Kidney tubule cell (primary cell): ENCODE data around the gene SLIT3.

ENCODE experiments used
- DNase-seq: peaks from one replicate; pipeline ENCODE4 v3.0.0-alpha.2; 2018; ENCODE audit warnings: low spot score

The SLIT3 gene

GRCh38 chr5:168736281-168736831, 564.6 kb downstream of the SLIT3 start:
- no peak for DNase-seq

- DNase-seq, result no peak
These were observed 566.2 kb downstream of the SLIT3 start for GRCh38 chr5:168734620-168735300.

GRCh38 chr5:168734119-168734518, 566.8 kb downstream of the SLIT3 start:
- no peak for DNase-seq

GRCh38 chr5:168728546-168729211, 572.3 kb downstream of the SLIT3 start:
- no peak for DNase-seq

DNA sequence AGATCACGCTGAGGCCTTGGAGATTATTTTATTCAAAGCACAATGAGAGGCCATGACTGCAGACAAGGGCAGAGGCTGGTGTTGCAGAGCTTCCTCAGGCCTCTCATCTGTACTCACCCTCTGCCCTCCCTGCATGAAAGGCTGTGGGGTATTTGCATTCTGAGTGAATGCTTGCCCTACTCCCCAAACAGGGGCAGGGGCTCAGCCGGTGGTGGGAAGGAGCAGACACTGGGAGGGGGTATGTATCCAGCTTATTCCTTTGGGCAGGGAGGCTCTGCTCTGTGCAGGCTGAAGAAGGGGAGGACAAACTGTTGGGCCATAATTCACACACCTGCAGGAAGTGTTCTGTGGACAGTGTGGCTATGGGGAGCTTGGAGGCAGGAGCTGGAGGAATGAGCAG, 573.4 kb downstream of the SLIT3 start:
- no peak for DNase-seq

DNA sequence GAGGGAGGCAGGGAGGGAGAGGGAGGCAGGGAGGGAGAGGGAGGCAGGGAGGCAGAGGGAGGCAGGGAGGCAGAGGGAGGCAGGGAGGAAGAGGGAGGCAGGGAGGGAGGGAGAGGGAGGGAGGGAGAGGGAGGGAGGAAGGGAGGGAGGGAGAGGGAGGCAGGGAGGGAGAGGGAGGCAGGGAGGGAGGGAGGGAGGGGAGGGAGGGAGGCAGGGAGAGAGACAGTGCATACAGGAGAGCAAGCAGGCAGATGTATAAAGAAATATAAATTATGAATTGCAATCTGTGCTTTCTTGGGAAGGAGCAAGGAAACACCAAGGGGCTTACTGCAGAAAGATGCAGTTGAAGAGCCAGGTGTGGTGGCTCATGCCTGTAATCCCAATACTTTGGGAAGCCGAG, 574.6 kb downstream of the SLIT3 start:
- no peak for DNase-seq

DNA sequence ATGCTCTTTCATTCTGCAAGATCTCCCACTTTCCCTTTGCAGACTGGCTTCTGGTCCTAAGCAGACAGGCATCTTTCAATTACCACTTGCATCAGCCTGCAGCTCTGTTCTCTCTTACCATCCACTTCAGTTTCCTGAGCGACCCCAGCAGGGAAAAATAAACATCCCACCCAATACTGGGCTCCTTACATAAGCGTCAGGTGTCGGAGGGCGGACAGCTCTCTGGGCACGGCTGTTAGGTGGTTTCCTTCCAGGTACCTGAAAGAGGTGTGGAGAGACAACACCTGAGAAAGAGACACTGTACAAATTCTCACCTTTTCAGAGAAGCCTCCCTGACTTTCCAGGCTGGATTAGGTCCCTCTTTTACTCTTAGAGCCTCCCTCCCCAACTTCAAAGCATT, 576.7 kb downstream of the SLIT3 start:
- DNase-seq, result no peak

GRCh38 chr5:168723037-168723436, 577.9 kb downstream of the SLIT3 start:
- no peak for DNase-seq

DNA sequence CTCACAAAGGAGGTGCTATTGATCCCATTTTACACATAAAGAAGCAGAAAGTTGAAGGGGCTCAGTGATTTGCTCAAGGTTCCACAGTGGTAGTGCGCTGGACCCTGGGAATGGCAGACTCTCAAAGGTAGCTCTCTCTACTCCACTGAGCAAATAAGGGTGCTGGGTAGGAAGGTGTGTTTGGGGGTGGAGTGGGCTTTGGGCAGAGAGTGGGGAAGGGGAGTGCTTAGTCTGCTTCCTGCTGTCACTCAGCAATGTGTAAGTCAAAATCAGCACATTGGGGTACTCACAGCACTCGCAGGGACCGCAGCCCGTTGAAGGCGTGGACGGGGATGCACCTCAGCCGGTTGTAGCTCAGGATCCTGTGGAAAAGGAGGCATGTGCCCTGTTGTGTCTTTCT, 579.0 kb downstream of the SLIT3 start:
- DNase-seq, result no peak

DNA sequence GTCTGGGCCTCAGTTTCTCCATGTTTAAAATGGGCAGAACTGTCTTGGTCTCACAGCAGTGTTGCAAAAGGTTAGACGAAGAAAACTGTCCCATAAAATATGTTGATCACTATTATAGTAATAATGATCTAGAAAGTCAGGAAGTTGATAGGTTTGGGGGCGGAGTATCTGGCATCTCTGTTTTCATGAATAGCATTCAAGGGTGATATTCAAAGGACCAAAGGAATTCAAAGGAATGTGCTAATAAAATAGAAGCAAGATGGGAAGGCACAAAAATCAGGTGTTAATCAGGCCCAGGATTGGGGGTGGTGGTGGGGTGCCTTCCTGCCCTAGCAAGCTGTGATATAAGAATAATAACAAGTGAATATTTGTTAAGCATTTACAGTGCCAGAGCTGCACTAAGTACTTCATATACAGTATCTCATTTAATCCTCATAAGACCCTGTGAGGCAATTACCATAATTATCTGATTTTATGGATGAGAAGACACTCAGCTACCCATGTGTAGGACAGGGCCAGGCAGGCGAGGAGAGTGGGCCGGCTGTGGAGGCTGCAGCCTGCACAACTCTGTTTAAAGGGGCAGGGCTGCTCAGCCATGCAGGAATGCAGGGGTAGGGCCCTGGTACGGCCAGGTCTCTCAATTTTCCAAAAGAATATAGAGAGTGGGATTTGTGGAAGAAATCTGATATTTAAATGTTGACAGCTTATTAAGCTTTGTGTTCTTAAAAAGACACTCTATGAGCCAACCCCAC, 579.8 kb downstream of the SLIT3 start:
- DNase-seq, result no peak

DNA sequence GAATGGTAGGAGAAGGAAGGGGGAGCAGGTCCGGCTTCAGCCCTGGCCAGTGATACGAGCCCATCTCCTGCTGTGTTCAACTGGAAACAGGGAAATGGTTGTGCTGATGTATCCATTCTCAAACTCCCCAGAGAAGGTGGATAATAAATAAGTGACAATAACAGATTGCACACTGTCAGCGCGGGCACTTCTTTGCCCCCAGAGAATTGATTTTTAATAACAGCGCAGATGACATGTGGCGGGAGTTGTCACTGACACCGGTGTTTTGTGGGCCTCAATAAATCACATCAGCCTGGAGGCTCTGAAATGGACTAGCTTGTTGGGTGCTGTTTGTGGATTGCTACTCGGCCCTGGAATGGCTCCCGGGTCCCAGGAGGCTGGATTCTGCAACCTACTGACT, 580.4 kb downstream of the SLIT3 start:
- no peak for DNase-seq

- DNase-seq, result peak; percentile 70
These were observed 586.9 kb downstream of the SLIT3 start for GRCh38 chr5:168714046-168714445.

DNA sequence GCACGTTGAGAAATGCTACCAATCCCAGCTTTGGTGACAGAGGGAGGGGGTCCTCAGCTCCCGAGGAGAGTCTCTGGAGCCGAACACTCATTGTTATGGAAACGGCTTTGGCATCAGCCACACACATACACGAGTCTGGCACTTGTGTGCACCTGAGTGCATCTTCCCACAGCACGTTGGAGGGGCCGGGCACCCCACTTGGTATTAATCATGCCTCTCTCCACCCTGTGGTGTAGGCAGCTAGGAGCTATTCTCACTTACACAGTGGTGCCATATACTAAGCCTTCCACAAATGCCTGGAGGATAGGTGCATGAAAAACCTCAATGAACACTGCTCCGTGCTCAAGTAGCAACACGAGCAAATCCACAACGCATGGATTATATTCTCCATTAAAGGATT, 587.9 kb downstream of the SLIT3 start:
- no peak for DNase-seq

GRCh38 chr5:168712280-168712924, 588.5 kb downstream of the SLIT3 start:
- peak; percentile 97 for DNase-seq

- DNase-seq, result no peak
These were observed 590.2 kb downstream of the SLIT3 start for GRCh38 chr5:168710706-168711105.

DNA sequence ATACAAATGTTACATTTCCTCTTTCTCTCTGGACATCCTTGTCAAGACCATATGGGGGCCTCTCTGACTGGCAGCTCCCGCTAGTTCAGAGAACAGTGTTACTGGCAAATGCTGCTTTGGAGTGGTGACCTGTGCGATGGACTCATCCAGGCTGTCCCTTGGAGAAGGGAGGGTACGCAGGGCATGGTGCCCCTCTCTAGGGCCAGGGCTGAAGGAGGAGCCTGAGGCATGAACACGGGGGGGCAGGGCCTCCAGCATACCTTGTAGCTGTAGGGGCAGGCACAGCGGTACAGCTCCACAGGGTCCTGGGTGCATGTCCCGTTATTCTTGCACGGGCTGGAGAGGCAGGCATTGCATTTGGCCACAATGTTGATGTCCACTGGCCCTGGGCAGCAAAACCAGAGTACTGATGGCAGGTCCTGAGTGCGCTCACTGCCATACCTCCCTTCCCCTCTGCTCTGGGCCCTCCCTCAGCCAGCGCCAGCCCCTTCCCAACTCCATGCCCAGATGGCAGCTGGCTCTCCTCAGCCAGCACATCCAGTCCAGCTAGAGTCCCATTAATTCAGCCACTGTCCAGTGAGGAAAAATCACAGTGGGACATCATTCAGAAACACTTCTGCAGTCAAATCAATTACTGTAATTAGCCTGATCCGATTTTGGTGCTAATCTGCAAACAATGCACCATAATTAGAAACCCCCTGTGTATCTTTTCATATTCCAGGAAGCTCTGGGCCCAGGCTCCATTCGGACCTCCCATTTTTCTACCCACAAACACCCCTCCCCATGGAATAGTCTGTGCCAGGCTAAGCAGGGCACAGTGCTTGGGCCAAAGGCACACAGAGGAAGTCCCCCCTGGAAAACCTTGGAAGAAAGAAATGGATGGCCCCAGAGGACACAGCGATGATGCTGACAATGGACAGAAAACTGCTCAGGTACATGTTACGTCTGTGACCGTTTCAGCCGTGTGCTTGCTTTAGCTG, 592.9 kb downstream of the SLIT3 start:
- no peak for DNase-seq

- peak; percentile 65 for DNase-seq
These were observed 594.3 kb downstream of the SLIT3 start for GRCh38 chr5:168706655-168707069.

DNA sequence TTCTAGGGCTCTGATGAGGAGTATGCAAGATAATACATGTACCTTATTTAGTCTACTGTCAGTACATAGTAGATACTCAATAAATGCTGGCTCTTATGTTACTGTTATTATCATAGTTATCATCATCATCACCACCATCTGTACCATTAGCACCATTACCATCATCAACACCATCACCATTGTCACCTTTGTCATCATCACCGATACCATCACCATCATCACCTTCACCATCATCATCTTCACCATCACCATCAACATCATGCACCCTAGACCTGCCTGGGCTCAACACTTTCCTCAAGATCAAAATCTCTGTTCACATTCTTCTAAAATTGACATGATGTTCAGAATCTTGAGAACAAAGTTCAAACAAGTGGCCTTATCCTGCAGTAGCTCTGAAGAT, 595.6 kb downstream of the SLIT3 start:
- no peak for DNase-seq

DNA sequence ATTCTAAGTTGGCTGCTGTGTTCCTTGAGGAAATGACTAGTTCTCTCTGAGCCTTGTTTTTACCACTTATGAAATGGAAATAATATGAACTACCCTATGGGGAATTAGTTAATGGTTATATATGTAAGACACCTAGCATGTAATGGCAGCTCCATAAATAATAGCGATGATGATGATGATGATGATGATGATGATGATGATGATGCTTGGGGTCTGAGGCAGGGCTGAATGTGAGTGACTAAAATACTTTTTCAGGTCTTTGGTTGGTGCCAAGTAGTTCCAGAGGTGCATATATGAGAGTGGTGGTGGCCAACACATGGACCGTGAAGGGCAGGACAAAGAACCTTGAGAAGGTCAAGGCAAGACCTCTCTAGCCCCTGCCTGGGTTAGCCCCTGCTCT, 598.4 kb downstream of the SLIT3 start:
- DNase-seq, result no peak

- no peak for DNase-seq
These were observed 599.3 kb downstream of the SLIT3 start for GRCh38 chr5:168701641-168702040.

DNA sequence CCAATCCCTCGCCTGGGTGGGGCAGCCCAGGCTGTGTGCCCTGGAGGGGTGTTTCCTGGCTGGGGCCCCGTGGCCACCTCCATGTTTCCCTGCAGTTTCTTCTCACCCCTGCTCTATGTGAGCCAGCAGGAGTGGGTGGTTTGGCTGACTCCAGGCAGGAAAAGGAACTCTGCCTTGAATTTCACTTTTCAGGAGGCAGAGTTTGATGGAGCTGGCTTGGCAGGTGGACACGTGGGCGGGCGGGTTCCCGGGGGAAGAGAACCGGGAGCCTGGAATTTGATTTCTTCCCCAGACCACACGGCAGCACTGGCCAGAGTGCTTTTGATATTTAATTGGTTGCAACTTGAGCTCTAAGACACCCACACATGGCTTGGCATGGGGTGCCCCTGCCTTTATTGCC, 601.9 kb downstream of the SLIT3 start:
- DNase-seq, result no peak
